Activated T-cell treated with anti-CD3 and anti-CD28 coated beads for 24 hours (primary cell): ENCODE results near the gene ANAPC2.

Experiments used
- DNase-seq: peaks from one replicate; pipeline ENCODE4 v3.0.0-alpha.2; 2020; ENCODE audit warnings: low read depth

ANAPC2 gene

DNA sequence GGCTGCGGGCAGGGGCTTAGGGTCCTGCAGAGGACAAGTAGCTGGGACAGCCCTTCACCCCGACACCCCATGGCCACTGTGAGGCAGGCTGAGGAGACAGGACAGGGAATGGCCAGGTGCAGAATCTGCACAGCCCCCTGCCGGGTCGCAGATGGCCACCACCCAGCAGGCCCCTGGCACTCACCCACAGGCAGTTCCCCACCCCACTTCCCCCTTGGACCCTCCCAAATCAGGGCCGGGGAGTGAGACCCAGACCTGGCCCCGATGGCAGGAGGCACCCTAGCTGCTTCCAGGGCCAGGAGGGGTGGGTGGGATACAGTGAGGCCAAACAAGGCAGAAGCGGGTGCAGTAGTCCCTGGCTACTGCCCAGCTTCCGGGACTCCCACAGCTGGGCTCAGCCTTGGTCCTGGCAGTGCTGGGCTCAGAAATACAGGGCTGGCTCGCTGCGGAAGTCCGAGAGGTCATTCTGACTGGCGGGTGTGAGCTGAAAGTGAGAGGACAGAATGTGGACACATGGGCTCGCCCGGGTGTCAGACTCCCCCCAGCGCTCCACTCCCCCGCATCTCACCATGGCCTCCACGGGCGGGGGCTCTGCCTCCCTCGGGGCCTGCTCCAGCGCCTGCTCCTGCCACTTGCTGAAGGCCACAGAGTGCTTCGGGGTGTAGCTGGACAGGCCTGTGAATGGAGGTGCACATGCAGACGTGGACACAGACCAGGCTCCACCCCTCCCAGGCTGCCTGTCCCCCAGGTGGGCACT, 3.5 kb upstream of the ANAPC2 start:
- DNase-seq = no peak

DNA sequence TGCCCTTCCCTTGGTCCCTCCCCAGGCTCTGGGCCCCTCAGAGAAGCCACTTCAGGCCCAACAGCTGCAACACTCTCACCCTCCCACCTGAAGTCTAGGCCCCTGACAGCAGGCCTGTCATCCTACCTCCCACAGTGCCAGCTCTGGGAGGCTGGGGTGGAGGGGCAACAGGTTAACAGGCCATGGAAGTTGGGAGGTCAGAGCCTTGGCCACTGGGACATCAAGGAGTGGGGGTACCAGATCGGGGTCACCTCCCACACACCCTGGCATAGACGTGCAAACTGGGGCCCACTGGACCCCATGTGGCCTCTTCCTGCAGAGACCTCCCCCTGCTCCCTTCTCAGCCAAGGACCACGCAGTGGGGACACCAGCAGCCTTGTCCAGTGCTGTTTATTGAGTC, 2.9 kb upstream of the ANAPC2 start:
- DNase-seq = no peak

DNA sequence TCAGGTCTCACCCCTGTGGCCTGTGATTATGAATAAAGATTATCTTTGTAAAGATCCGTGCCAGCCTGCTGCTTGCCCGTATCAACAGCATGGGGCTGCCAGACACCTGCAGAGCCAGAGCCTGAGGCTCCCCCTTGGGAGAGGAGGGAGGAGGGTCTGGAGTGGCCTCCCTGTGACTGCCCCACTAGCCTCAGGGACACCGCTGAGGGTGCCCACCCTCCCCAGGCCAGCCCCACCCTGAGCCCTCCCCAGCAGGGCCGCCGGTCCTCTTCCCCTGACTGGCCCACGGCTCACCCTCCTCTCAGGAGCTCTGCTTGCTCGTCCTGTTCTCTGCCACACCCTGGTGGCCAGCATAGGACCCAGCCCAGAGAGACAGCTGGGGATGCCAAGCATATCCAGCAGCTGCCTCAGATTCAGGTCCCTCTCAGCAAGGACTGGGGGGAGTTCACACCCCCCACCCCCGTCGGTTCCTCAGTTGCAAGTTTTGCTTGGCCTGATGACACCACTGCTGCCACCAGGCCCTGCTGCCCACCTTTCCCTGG, 2.0 kb upstream of the ANAPC2 start:
- DNase-seq = no peak

DNA sequence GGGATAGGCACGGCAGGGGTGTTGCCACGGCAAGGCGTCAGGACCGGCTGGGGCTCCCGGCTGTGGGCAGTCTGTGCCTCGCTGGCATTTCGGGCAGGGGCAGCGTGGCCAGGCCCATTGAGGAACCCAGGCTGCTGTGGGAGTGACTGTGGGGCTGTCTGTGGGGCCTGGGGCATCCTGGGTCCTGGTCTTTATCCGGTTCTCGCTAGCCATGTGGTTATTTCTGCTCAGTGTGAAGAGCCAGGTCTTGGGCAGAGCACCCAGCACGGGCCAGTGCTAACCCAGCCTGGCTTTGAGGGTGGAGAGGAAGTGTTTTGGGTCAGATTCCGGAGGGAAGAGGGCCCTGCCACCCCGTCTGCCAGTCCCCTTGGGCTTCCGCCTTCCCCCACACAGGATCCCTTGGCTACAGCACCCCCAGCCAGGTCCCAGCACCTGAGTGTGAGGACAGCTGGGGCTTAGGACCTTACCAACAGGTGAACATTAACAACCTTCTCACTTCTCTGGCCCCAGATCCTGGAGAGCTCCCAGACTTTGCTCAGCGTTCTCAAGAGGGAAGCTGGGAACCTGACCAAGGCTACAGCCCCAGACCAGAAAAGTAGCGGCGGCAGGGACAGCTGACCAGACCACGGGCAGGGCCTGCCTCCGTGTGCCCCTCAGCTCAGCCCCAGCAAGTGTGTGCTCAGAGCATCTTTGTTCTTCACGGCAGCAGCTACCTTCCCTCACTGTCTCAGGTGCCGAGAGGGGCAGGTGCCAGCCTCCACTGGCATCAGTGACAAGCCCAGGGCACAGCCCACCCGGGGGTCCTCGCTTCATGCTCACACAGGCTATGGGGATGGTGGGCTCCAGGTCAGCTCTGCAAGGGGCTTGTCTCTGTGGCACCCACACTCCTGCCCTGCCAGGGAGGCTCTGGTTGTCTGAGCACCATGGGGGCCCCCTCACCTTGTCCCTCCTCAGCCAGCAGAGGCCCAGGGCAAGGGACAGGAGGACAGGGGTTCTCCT, 1.2 kb upstream of the ANAPC2 start:
- no peak for DNase-seq

DNA sequence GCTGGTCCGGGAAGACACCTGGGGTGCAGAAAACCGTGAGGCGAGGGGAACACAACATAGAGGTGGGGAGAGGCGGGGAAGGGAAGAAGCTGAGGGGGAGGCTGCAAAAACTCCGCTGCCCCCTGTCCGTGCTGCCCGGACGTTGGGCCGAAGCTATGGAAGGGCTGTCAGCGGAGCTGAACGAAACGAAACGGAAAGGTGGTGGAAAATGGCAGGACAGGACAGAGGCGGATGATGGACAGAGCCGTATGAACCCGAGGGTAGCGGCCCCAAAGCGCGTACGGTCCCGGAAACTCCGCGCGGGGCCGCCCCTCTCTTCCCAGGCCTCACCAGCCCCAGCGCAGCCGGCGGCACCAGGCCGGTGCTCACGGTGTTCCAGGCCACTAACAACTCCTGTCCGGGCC, 272 bp downstream of the ANAPC2 start:
- DNase-seq = no peak

DNA sequence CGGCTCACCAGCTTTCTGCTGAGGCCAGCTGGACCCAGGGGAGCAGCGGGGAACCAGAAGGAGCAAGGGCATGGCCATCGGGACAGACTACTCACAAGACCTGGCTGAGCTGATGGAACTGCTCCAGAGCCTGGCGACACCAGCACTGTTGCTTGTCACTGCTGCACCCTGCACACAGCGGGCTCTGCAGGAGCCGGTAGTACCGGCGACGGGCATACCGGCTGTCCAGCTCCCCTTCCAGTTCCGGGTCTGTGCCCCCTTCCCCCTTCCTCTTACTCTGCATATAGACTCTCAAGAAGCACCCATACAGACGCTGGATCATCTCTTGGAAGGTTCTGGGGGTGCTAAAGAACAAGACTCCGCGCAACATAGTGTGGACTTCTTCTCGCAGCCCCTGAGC, 974 bp downstream of the ANAPC2 start:
- DNase-seq = no peak

DNA sequence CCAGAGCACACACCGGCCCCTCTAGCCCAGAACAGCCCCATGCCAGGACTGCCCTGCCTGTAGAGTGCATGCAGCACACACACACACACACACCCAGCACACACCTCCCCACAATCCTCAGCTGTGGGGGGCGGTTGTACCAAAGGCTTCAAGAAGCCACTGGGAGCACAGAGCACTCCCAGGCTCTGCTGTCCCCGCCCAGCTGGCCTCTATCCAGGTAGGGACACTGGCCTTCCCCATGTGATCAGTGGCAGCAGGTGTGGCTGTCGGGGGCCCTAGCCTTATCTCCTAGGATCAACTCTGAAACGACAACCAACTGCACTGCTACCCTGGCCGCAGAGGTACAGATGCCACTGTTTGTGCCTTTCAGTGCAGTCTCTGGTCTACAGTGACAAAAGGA, 2.0 kb downstream of the ANAPC2 start:
- no peak for DNase-seq

DNA sequence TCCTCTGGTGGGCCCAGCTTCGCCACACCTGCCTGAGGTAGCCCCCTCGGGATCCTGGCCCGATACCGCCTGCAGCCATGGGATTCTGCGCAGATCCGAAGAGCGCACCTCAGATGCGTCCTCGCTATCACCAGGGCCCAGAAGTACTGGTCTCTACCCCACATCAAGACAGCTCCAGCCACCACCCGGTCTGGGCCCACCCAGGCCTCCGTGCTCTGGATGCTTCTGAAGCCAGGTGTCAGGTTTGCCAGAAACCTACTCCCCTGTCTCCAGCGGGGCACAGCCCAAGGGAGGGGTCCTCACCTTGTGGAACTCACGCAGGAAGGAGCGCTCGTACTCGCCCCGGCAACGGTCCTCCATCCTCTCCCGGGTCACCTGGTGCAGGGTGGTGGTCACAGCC, 2.4 kb downstream of the ANAPC2 start:
- DNase-seq = no peak

DNA sequence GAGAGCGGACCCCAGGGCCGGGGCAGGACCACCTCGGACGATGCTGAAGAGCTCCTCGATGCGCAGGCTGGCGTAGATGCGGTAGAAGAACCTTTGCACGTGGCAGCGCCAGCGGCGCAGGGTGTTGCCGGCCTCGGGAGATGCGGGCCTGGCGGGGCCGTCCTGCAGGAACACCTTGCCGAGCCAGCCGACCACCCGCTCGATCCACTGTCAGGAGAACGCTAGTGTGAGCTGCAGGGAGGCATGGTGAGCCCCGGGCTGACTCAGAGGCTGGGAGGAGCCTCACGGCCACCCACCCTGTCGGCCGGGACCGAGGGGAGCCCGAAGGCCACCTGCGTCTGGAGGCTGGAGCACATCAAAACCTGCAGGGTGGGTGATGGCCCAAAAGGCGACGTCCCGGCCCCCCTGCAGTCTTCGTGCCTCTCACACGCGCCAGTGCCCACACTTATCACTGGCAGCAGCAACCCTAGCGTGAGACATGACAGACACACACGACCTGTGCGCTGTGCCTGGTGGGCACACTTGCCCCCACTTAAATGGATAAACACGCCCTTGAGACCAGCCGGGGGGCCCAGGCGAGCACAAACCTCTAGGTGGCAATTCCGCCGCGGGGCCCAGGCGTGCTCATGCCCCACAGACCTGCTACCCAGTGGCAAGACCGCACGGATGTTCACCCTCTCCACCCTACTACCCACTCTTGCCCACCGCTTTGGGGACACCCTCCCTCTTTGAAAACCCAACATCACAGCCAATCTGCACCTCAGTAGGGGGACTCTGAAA, 3.3 kb downstream of the ANAPC2 start:
- no peak for DNase-seq

DNA sequence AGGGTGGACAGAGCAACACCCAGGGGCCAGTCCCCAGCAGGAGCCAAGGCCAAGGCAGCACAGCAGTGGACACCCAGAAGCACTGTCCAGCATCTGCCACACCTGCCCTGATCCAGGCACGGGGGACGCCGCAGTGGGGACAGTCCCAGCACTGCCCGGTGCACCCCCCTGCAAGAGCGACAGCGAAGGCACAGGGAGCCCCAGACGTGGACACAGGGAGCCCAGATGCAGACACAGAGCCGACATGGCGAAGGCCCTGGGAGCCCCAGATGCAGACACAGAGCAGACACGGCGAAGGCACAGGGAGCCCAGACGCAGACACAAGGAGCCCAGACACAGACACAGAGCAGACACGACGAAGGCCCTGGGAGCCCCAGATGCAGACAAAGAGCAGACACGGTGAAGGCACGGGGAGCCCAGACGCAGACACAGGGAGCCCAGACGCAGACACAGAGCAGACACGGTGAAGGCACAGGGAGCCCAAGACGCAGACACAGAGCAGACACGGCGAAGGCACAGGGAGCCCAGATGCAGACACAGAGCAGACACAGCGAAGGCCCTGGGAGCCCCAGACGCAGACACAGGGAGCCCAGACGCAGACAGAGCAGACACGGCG, 4.3 kb downstream of the ANAPC2 start:
- DNase-seq = no peak

DNA sequence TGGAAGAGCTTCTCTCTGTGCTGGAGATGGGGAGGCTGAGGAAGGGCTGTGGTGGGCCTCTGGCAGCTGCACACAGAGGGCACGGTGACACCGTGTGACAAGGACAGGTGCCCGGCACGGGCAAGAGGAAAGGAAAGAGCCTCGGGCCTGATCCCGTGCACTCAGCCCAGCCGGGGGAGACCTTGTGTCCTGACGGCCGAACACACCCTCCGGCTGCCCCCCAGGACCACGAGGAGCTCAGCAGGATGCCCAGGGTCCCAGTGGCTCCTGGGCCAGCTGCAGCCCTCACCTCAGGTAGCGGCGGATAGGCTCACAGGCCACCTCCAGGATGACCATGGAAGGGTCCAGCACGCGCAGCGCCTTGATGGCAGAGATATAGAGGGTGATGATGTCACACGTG, 5.5 kb downstream of the ANAPC2 start:
- DNase-seq = no peak

DNA sequence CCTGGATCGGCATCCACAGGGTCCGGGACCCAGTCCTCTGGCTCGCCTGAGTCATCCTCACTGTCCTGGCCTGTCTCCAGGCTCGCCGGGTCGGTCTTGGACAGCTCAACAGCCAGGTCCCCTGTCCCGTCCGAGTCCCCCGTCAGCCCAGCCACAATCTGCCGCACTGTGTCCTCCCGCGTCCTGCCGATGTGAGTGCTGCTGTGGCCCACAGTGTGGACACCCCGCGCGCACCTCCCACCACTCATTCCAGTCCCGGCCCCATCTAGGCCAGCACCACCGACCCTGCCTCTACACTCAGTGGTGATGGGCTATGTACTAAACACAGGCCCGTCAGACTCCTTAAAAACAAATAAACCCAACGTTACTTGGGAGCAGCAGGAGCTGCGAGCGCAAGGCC, 6.7 kb downstream of the ANAPC2 start:
- DNase-seq = no peak

DNA sequence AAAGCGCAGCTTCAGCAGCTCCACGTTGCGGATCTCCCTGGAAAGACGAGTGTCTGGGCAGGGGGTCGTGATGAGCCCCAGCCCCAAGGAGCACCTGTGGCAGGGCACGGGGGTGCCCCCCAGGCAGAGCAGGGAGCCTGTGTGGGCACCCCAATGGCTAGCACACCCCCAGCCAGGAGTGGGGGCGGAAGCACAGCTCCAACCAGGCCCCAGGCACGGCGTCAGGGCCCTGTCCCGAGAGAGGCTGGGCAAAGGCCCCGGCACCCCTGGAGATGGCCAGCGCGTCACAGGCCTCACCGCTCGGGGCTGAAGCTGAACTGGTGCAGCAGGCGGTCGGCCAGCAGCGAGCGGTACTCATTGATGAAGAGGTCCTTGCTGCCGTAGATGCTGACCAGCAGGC, 7.9 kb downstream of the ANAPC2 start:
- DNase-seq = no peak

DNA sequence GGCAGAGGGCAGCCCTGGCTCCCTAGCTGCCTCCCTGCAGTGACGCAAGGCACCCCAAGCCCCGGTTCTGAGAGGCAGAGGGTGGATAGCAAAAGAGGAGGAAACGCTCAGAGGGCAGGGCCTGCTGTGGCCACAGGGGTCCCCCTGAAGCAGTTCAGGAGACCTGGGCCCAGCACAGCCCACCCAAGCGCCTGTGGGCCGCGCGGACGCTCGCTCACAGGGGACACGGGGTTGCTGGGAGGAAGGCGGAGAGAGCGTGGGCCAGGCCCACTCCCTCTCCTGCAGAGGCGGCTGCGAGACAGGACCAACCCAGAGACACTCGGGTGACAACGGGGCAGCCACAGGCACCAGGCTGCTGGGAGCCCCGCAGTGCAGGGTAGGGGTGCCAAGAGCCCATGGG, 8.6 kb downstream of the ANAPC2 start:
- no peak for DNase-seq

DNA sequence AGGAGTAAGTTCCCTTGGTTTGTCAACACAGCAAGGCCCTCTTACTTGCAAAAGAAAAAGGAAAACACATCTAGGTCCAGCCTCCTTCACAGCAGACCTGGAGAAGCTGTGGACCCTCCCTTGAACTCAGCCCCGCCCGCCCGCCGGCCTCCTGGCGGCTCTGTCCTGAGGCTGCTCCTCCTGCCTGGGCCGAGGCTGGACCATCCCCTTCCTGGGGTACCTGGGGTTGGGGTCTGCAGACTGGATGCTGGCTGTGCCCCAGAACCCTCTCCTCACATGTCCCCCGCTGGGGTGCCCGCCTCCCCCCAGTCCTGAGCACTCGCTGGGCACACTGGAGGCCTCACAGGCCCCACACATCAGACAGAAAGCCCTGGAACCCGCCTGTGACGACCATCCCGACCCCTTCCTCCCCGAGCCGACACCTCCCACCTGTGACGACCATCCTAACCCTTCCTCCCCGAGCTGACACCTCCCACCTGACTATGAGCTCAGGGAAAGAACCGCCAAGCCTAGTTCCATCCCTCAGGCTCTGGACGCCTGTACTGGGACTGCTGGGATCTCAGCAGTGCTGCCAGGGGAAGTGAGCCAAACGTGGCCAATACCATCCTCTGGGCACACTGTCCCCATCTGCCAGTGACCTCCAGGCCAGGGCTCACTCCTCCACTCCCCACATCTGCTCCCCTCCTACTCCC, 9.3 kb downstream of the ANAPC2 start:
- no peak for DNase-seq

DNA sequence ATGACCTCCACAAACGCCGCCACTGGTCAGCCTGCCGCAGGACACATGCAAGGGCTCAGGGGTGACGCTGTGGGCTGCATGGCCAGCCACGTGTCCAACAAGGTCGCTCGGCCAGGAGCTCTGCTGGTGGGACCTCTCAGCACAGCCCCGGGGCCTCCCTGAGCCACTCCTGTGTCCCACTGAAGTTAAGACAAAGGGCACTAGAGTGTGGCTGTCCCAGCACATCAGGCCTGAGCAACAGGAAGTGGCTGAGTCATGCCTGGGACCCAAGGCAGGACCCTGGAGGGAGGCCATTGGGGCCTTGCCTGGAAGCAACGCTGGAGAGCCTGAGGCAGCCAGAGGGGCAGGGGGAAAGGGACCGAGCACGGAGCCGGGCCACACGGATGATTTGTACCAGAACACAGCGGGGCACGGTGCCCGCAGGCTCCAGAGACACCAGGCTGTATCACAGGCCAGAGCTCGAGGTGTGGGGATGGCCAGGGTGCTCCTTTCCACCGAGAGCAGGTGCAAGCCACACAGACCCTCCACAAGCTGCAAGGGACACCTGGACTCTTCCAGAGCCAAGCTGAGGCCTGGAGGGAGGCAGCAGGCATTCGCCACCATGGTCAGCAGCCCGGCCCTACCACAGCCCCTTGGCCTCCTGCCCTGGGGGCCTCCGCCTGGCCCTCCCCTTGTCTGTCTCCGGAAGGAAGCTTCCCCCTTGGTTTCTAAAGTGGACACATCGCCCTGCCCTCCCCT, 10.0 kb downstream of the ANAPC2 start:
- DNase-seq = no peak

DNA sequence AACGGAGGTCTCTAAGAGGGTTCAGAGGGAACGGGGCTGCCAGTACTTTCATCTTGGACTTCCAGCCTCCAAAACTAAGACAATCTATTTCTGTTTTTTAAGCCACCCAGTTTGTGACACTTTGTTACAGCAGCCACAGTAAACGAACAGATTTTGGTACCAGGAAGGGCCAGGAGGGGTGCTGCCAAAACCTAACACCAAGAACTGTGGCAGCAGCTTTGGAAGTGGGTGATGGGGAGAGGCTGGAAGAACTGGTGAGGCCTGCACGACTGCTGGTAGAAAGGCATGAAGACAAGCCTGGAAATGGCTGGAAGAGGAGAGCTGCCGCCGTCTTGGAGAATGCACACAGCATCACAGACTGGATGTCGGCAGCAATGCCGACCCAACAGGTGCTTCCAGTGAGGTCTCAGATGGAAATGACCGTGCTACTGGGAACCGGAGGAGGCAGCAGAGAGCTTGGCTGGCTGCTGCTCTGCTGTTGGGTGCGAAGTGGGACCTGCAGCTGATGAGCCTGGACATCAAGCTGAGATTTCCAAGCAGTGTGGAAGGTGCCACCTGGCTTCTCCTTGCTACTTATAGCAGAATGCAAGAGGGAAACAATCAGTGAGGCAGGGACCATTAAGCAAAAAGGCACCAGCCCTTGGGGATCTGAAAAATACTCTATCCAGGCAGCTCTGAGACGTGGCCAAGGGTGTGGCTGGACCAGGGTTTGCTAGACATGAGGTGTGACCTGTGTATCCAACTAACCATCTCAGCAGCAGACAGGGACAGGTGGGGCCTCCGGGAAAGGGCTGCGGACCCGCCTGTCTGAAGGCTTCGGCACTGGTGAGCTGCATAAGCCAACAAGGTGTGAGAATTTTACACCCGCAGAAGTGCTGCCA, 11.8 kb downstream of the ANAPC2 start:
- no peak for DNase-seq

DNA sequence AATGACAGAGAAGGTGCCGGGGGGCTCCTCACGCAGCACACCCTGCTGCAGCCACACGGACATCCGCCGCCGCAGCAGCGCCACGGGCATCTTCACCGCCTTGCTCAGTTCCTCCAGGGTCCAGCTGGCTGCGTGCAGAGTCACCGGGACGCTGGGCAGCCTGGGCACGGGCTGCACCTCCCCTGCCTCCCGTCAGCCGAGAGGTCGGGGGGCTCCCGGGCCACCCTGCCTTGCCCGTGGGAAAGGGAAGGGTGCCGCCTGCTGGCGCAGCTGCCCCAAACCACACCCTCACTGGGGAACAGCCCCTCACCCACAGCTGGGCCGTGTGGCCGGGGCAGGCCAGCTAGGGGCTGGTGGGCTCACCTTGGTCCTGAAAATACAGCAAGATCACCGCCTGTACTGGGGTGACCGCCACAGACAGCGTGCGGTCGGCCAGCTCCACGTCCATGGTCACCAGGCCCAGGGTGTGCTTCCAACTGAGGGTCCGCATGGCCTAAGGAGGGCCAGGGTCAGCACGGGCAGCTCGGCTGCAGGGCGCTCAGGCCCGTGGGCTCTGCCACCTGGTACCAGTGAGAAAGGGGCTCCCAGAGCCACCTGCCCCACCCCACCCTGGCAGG, 12.9 kb downstream of the ANAPC2 start:
- no peak for DNase-seq

DNA sequence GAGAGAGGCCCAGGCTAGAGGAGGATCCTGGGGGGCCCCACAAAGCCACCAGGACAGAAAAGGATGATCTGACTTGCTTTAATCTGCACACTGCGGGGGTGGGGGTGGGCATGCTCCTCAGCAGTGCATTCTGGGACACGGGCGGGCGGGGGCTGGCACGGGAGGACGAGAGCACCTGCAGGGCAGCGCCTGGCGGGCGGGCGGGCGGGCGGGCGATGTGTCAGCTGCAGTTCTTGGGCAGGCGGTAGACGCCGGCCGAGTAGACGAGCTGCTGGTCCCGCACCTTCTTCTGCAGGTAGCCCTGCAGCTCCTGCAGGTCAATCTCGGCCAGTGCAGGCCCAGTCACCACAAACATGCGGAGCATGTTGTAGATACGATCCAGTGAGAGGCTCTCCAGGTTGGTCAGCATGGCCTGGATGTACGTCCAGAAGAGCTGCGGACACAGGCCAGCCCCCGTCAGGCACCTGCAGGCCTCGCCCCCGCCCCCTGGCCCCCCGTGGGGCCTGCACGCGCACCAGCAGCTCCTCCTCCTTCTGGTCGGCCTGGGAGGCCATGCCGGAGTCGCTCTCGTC, 13.6 kb downstream of the ANAPC2 start:
- no peak for DNase-seq
